Muscle of back (tissue), 13 donors: ENCODE measurements around the gene DAPK2. TPM values are rescaled to one million over a fixed set of nuclear protein-coding genes. Genes with fewer than 3 reads are reported as not detected.
"Not testable (repeated sequence)": the region's sequence is repeated elsewhere in the genome, so short reads cannot be mapped to it uniquely, and the experiment has no call there.

Source experiments
- DNase-seq, 3 donors: peaks; one replicate each; pipeline versions ENCODE4 v3.0.0 to v3.0.0-alpha.2; 2013
- long read RNA-seq, 9 donors: transcript quantifications; one replicate each; lab custom pipeline, GENCODE V29; 2026
- polyA plus RNA-seq, 10 donors: library from polyadenylated mRNA; unstranded; fragments of 120-200 nt; gene quantifications; one replicate each; pipeline ENCODE4 v1.2.1, GENCODE V29; 2013; ENCODE audit not compliant: insufficient read length in 10 of 10

Gene DAPK2
- 1 to 10 TPM; 2.3 to 5.6 (median 3.4) TPM for polyA plus RNA-seq
- long read RNA-seq, donor 1: 0 reads
- long read RNA-seq, donor 2, partial matches to known transcripts: 0 of 1 reads
- long read RNA-seq, donor 2, other reads (novel, unspliced or antisense): 0 of 1 reads
- long read RNA-seq, donor 3: 0 reads
- long read RNA-seq, donor 4: 0 reads
- long read RNA-seq, donor 5, partial matches to known transcripts: 0 of 2 reads
- long read RNA-seq, donor 5, other reads (novel, unspliced or antisense): 0 of 2 reads
- long read RNA-seq, donor 6: 0 reads
- long read RNA-seq, donor 7: 0 reads
- long read RNA-seq, donor 8: 0 reads
- long read RNA-seq, donor 9: 0 reads

DNA sequence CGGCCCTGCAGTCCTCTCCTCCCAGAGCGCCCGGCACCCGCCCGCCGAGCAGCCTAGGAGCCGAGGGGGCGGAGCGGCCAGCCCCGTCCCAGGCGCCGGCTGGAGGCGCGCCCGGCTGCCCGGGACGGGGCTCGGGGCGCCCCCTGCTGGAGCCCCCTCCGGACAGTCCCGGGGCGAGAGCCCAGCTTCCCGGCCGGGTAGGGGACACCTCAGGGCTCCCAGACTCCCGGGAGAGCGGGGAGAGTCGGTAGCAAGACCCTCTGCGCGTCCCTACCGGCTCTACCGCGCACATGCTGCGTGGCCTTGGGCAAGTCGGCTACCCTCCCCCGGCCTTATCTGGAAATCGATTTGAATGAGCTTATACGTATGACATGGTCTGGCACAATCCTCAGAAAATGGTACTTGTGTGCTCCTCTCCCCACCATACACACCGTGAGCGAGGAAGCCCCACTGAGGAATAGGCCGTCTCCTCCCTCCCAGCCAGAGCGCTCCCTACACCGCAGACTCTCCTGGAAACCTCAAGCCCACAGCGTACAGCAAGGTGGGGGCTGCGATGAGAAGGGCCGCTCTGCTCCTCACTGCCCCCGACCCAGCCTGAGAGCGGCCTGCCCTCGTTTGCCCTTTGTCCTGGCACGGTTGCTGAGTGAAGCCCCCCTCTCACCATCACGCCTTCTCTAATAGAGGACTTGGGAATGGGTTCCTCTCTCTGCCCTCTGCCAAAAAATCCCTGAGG lies at the start of gene DAPK2:
Gene DAPK2, minus strand, starts transcription at position 65 of the 733 bp plus-strand sequence. CDS start 6,224 bp downstream, outside the sequence.
- DNase-seq: peak; percentile 56 to 76 (median 60)

DNA sequence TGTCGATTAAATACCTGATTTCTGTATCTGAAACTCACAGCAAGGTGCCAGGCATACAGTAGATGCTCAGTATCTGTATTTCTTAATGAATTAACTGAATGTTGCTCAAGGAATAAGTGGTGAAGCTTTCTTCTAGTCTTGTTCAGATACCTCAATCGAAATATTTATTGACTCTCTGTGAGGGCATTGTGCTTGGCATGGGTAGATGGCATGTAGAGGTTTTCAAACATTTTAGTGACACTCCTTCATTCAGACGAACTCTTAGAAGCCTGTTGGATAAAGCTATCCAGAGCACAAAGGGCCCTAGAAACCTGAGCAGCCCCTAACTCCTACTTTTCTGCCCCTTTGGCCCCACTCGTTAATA lies 49.1 kb upstream of the DAPK2 start:
- no peak for DNase-seq

- DNase-seq: peak; percentile 97 to 99 (median 99)
Observed at GRCh38 chr15:64093627-64094417, 47.5 kb upstream of the DAPK2 start, which contains the start of gene CIAO2A. CIAO2A (minus strand) TSS chr15:64093838; CDS start chr15:64093768, 70 bp downstream.

DNA sequence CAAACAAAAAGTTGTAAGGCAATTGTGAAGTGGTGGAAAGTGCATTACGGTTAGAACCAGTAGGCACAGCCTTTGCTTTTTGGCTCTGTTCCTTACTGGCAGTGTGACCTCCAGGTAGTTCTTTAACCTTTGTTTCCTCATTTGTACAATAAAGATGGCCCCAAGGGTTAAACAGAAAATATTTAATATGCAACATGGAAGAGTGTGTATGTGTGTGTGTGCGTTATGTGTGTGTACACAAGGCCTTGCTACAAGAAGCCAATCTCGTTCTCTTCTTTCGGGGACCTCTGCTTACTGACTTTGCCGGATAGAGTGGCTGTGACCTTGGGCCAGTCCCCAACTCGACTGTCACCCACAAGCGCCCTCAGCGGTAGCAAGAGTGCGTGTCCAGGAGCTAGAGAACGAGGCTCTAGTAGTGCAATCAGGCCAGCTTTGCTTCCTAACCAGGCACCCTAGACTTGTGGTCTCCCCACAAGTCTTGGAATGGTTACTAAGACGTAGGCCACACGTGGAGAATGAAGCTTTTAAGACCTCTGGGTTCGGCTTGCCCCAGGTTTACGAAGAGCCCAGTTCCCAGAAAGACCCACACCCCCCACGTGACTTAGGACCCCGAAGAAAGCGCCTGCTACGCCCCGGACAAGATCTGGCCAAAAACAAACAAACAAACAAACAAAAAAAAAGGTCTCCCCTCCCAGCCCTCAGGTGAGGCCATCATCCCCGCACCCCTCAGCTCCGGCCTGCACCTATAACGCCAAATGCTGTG lies 46.8 kb upstream of the DAPK2 start:
- peak in 2 of 3 donors; percentile 24 to 38 for DNase-seq

DNA sequence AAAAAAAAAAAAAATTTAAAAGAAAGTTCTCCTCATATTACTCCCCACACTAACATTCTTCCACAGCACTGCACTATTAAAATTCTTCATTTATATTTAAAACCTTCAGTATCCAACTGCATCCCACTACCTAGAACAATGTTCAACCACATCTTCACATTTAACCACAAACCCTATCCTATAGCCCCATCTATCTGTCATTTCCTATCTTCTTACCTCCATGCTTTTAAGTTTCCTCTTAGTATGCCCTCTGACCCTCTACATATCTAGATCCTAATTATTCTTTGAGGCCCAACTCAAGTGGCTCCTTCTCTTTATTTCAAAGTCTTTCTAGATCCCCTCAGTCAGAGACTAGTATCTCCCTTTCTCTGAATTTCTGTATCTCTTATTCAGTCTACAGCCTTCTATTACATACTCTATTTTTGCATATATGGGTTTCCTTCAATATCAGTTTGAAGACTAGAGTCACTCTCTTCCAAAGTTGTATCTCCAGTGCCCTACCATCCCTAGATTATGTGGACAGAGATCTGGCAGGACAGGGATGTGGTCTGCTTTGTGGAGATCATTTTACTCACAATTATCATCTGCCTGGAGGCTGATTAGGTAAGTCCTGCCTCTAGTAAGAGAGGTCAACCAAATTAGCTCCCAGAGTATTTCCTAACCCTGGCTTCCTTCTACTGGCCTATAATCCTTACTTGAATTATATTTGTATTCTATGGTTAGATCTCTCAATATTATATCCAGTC lies 46.0 kb upstream of the DAPK2 start:
- DNase-seq: no peak

- DNase-seq: peak in 1 of 3 donors; percentile 33
Observed at GRCh38 chr15:64090527-64090926, 44.2 kb upstream of the DAPK2 start.

DNA sequence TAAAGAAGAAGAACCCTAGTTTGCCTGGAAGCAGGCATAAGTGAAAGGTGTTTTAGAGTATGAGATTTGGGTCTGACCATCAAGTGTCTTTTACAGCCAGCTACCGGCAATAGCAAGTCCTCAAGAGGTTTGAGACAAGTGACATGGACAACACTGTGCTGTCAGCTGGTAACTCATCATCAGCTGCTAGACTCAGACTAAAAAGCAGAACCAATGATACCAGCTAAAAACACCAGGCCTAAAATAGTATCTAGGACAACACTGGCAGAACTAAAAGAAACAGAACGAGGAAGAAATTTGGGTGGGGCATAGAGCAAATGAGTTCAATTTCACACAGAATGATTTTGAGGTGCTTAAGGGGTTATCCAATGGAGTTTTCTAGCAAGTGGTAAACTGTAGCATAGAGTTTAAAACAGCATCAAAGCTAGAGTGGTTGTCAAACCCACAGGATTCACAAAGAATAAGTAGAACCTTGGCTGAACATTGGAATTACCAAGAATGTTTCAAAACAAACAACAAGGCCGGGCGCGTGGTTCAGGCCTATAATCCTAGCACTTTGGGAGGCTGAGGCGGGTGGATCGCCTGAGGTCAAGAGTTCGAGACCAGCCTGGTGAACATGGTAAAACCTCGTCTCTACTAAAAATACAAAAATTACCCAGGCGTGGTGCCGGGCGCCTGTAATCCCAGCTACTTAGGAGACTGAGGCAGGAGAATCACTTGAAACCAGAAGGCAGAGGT lies 43.4 kb upstream of the DAPK2 start:
- DNase-seq: peak in 1 of 3 donors; percentile 18

GRCh38 chr15:64082757-64083156 lies 36.5 kb upstream of the DAPK2 start:
- no peak for DNase-seq

- not testable (repeated sequence) for DNase-seq
Observed at GRCh38 chr15:64073496-64073895, 27.2 kb upstream of the DAPK2 start.

DNA sequence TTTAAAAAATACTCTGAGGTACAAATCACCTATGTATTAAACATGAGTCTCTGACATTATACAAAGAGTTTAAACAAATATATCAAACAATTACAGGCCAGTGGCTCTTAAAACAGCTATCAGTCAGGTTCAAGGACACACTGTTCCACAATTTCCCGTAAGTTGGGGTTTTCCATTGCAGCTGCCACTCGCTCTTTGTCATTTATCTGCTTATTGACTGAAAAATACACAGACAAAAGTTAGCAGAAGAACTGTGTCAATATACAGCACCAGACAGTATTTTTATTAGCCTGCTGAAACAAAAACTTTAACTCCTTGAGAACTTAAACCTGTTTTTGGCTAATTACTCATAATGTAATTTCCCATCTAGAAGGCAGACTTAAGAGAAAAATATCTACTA lies 26.5 kb upstream of the DAPK2 start:
- DNase-seq: no peak

GRCh38 chr15:64071931-64072765 lies 25.9 kb upstream of the DAPK2 start:
- DNase-seq: no peak

DNA sequence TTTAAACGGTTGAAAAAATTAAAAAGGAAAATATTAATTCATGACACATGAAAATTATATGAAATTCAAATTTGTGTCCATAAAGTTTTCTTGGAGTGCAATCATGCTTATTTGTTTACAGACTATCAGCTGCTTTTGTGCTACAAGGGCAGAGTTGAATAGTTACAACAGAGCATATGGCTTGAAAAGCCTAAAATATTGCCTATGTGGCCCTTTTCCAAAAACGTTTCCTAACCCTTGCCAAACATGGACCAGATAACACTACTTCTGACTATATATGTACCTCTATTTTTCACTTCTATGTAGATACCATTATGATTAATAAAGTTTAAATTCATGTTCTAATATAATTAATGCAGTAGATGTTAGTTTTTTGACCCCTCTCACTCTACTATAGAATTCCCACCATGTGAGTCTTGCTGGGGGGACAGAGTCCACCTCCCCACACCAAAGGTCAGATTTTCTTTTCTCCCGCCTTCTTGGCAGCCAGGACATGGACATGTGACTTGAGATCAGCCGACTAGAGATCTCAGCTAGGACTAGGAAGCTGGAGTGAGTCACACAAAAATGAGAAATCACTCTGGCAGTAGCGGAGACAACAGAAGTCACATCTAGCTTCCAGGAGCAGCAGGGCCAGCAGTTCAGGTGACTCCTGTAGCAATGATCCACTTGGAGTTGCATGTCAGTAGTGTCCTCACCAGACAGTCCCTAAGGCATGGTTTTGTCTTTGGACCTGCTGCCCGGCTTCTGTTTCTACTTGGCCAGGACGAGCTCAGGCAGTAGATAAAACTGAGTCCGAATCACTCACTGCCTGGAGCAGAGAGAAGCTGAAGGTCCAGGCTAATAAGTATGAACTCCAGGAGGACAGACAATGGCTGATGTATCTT lies 24.9 kb upstream of the DAPK2 start:
- no peak for DNase-seq

GRCh38 chr15:64070106-64070505 lies 23.8 kb upstream of the DAPK2 start:
- DNase-seq: no peak

DNA sequence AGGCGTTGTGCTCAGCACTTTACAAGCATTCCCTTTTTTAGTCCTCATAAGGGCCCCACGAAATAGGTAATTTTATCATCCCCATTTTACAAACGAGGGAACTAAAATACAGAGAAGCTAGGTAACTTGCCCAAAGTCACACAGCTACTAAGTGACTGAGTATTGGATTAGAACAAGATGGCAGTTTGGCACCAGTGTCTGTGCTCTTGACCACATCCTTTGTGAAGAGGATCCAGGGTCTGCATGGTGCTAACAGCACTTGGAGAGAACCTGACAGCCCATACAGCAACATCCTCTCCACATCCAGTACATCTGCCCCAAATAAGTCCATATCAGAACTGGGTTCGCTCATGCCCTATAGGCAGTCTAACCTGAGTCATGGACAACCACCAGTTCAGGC lies 21.8 kb upstream of the DAPK2 start:
- no peak for DNase-seq

DNA sequence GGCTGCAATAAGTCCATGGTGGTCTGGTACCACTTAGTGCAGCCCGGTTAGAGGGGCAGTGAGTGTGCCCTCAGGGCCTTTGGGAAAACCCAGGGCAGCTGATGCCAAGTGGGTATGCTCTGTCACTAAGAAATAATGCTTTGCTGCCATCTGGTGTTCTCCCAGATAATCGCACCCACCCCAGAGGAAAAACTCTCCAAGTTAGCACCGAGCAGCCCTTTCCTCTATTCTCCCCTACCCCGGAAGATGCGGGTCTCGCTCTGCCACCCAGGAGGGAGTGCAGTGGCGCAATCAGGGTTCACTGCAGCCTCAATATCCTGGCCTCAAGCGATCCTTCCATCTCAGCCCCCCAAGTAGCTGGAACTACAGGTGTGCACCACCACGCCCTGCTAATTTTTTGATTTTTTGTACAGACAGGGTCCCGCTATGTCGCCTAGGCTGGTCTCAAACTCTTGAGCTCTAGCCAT lies 21.3 kb upstream of the DAPK2 start:
- peak; percentile 44 to 74 (median 63) for DNase-seq

- no peak for DNase-seq
Observed at GRCh38 chr15:64066451-64066850, 20.2 kb upstream of the DAPK2 start.

DNA sequence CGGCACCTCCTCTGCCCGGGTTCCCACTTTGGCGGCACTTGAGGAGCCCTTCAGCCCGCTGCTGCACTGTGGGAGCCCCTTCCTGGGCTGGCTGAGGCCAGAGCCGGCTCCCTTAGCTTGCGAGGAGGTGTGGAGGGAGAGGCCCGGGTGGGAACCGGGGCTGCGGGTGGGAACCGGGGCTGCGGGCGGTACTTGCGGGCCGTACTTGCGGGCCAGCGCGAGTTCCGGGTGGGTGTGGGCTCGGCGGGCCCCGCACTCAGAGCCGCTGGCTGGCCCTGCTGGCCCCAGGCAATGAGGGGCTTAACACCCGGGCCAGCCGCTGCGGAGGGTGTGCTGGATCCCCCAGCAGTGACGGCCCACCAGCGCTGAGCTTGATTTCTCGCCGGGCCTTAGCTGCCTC lies 14.4 kb upstream of the DAPK2 start:
- DNase-seq: no peak

DNA sequence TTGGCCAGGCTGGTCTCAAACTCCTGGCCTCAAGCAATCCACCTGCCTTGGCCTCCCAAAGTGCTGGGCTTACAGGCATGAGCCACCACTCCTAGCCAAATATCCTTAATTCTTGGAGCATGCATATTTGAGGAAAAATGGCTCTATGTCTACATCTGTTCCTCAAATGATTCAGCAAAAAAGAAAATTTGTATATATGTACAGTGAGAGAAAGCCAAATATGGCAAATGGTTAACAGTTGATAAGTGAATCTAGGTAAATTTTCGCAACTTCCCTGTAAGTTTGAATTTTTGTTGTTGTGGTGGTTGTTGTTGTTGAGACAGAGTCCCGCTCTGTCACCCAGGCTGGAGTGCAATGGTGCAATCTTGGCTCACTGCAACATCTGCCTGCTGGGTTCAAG lies 12.8 kb upstream of the DAPK2 start:
- not testable (repeated sequence) for DNase-seq
